CD4-positive, alpha-beta T cell treated with Interleukin-21 for 1 hour (primary cell): Measurements from ENCODE around the gene MSLN.

ENCODE experiments used
- DNase-seq: peaks from one replicate; pipeline ENCODE4 v3.0.0-alpha.2; 2020

Gene MSLN

GRCh38 chr16:724188-725040, 36.1 kb upstream of the MSLN start:
- no peak for DNase-seq

GRCh38 chr16:725041-725376, 35.5 kb upstream of the MSLN start:
- no peak for DNase-seq

GRCh38 chr16:725463-726187, 34.9 kb upstream of the MSLN start:
- DNase-seq = no peak

- no peak for DNase-seq
These were observed 34.4 kb upstream of the MSLN start for GRCh38 chr16:726188-726437.

- DNase-seq = peak; percentile 75
These were observed 33.9 kb upstream of the MSLN start, which contains the start of the genes CCDC78 and HAGHL for GRCh38 chr16:726438-727290. CCDC78 (minus strand) TSS chr16:726443; CDS start chr16:726367, 76 bp downstream. HAGHL (plus strand) TSS chr16:727106; CDS start chr16:727510, 404 bp downstream.

GRCh38 chr16:727291-727977, 33.1 kb upstream of the MSLN start:
- DNase-seq = no peak

GRCh38 chr16:728131-728889, 32.2 kb upstream of the MSLN start:
- peak; percentile 79 for DNase-seq

- no peak for DNase-seq
These were observed 31.4 kb upstream of the MSLN start for GRCh38 chr16:728890-729744.

GRCh38 chr16:729768-730665, 30.5 kb upstream of the MSLN start:
- DNase-seq = no peak

- no peak for DNase-seq
These were observed 29.6 kb upstream of the MSLN start for GRCh38 chr16:730666-731509.

- no peak for DNase-seq
These were observed 28.2 kb upstream of the MSLN start for GRCh38 chr16:732332-732731.

GRCh38 chr16:732936-733335, 27.6 kb upstream of the MSLN start:
- no peak for DNase-seq

GRCh38 chr16:733382-734207, 26.9 kb upstream of the MSLN start:
- no peak for DNase-seq

GRCh38 chr16:734208-734980, 26.1 kb upstream of the MSLN start:
- no peak for DNase-seq

- no peak for DNase-seq
These were observed 25.3 kb upstream of the MSLN start for GRCh38 chr16:734981-735881.

- no peak for DNase-seq
These were observed 24.5 kb upstream of the MSLN start for GRCh38 chr16:735982-736453.
